Stimulated activated naive CD4-positive, alpha-beta T cell treated with Interleukin-2 at 50 U/mL for 16 hours (primary cell): ENCODE data around the gene CPED1.
A peak's percentile ranks its signal among the peaks of the same experiment; 100 is the strongest.
"Not testable (repeated sequence)": the region's sequence is repeated elsewhere in the genome, so short reads cannot be mapped to it uniquely, and the experiment has no call there.

ENCODE experiments used
- DNase-seq: peaks from one replicate; lab custom pipeline; 2025; lab: John Stamatoyannopoulos, UW

CPED1 gene

GRCh38 chr7:120981888-120982615 is 6.5 kb upstream of the CPED1 start:
- DNase-seq: no peak

DNA sequence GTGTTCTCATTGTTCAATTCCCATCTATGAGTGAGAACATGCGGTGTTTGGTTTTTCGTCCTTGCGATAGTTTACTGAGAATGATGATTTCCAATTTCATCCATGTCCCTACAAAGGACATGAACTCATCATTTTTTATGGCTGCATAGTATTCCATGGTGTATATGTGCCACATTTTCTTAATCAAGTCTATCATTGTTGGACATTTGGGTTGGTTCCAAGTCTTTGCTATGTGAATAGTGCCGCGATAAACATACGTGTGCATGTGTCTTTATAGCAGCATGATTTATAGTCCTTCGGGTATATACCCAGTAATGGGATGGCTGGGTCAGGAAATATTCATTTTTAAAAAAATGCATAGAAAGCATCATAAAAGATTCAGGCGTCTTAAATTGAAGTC is 4.9 kb upstream of the CPED1 start:
- DNase-seq: not testable (repeated sequence)

DNA sequence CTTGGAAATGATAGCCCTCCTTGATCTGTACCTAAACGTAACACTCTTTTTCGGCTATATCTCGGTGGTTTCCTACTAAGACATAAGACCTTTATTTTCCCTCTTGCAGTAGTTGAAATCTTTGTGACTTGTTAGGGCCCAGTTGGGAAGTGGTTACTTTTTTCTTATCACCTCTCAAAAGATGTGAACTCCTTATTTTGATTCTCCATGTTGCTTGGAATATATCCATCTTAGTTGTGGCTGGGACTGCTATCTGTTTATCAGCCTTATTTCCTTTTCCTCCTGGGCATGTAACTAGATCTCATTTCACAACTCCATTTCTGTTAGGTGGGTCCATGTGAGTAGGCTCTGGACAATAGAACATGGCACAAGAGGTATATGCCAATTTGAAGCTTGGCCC is 4.1 kb upstream of the CPED1 start:
- no peak for DNase-seq

- no peak for DNase-seq
Observed at GRCh38 chr7:120985130-120985758, 3.3 kb upstream of the CPED1 start.

DNA sequence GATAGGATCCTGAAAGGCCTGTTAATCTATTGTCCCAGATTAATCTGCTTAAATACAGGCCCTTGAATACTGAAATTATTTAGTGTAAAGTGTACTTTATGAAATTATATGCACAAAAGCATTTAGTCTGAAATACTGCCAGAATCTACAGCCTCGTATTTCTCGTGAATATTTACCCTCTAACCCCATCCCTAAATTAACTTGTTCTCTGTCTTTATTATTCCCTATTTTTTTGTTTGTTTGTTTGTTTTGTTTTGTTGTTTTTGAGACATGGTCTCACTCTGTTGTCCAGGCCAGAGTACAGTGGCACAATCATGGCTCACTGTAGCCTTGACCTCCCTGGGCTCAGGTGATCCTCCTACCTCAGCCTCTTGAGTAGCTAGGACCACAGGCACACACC is 2.7 kb upstream of the CPED1 start:
- DNase-seq: no peak

DNA sequence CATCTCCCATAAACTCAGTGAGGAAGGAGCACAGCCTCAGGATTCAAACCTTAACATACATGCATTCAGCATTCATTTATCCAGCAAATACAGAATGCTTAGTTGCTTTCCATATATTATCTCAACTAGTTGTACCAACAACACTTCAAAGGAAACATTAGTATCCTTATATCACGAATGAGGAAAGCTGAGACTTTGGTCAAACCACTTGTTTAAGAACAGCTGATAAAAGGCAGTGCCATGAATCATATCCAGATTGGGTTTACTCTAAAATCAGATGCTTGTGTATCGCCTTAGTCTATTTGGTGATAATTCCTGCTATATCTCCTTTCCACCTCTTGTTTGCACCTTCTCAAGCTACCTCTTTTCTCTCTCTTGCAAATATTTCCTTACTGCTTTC is 1.9 kb upstream of the CPED1 start:
- no peak for DNase-seq

DNA sequence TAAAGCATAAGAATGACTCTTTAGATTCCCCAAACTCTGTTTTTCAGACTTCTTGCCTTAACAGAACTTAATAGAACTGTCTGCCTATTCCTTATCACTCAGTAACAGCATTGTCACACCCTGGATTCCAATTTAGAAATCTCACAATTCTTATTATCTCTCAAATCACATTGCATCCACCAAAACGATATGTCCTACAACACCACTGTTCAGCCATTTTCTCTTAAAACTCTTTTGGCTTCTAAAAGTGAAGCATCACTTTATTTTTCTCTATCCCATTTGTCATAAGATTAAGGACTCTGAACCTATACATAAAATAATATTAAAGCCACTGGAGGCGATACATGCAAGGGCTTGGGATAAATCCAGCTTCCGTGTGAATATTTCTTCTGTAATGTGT is 1.2 kb upstream of the CPED1 start:
- DNase-seq: no peak

DNA sequence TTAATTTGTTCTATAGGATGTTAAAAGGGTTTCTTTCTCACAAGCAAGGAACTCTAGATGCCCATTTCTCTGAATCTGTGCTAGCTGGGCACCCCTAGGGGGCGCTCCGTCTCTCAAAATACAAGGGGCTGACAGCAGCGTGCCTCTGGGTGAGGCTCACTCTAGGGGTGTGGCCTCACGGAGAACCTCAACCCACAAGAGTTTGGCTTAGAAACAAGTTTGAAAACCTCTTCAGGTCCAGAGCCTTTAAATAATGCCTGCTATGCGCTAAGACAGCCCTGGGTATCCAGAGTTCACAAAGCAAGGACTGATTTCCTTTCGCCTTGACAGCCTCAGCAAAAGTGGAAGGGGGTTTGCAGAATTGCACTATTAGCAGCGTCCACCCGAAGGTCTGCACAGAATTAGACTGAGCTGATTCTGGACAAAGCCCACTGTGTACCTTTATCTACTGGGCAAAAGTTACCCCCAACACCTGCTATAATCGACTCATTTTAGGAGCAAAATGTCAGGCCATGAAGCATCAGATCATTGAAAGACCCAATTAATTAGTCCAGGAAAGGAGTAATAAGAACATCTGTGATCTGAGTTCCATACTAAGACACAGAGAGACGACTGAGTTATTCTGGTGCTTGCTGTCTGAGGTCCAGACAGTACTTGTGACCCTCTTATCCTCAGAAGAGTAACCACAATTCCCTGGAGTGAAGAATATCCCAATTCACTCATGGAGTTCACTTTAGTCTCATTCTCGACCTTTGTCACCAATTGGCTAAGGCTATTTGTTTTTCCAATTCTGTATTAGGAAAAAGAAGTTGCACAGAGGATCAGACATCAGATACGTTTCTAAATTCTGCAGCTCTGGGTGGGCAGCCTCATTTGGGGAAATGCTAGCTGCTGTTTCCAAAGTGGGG is 574 bp upstream of the CPED1 start:
- peak; percentile 80 for DNase-seq

- no peak for DNase-seq
Observed at GRCh38 chr7:120989257-120990220, 1.0 kb downstream of the CPED1 start.

DNA sequence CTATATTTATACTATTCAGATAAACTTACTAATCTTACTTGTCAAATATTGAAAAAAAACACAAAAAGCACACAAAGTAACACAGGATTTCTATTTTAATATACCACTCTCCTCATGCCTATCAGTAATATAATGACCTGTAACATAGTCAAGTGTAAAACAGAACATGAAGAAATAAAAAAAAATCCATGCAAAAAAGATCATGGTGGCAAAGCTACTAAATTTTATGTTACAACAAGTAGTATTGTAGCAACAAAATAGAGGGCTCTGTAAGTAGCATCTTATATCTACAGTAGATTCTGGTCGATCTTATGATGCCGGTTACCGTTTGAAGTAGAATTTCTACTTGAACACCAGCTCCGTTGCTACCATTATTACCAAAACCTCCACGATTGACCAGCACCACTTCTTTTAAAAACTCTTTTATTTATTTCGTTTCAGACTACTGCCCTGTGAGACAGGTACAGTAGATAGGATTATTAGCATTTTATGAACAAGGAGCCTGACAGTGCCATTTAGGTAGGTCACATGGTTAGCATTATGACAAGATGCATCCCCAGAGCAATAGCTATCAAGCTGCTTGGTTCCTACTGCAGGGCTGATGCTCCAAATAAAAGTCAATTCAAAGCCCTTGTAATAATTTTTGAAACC is 2.1 kb downstream of the CPED1 start:
- no peak for DNase-seq

GRCh38 chr7:120991161-120991560 is 2.6 kb downstream of the CPED1 start:
- DNase-seq: no peak

GRCh38 chr7:120991581-120991980 is 3.1 kb downstream of the CPED1 start:
- no peak for DNase-seq

- no peak for DNase-seq
Observed at GRCh38 chr7:120992272-120992964, 3.9 kb downstream of the CPED1 start.

DNA sequence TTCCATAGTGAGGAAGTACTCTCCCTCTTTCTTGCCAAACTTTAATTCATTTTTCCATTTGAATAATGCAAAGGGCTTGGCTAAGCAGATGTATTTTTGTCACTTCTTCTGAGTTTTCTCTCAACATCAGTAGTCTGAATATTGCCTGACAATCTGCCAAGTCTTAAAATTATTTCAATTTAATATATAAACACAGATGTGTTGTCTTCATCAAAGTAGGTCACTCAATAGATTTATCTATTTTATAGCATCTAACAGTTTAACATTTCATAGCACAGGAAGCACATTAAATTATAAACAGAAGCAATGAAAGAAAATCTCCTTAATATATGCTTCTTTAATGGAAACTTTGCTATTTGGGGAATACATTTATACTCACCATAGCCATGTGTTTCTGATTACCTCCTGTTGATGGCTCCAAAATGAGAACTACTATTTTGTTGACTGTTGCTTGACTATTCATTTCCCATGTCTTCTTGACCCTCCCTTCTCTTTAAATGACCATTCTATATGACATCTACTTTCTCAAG is 4.5 kb downstream of the CPED1 start:
- no peak for DNase-seq

DNA sequence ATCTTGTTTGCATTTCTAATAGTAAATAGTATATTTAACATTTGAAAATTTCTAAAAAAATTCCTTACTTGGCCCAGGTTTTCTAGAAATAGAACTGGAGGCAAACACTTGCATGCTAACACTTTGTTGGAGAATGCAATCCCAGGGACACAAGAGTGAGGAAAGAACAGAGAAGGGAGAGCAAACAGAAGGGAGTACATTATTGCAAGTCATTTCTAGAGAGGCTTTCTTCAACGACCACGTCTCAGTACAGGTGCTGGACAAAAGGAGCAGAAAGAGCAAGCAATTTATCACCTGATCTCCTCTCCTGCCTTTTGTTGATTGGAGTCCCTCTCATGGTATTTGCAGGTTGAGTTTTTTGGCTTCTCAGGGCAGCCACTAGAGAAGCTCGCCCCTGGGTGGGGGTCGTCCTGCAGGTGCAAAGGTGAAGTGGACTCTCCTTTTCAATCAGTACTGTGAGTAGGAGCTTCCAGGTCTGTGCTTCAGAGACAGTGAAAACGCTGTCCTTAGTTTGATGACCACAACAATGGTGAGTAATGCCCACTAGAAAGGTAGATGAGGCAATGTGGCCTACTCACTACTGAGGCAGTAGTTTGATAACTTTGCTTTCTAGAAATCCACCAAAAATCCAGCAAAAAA is 5.2 kb downstream of the CPED1 start:
- DNase-seq: no peak

DNA sequence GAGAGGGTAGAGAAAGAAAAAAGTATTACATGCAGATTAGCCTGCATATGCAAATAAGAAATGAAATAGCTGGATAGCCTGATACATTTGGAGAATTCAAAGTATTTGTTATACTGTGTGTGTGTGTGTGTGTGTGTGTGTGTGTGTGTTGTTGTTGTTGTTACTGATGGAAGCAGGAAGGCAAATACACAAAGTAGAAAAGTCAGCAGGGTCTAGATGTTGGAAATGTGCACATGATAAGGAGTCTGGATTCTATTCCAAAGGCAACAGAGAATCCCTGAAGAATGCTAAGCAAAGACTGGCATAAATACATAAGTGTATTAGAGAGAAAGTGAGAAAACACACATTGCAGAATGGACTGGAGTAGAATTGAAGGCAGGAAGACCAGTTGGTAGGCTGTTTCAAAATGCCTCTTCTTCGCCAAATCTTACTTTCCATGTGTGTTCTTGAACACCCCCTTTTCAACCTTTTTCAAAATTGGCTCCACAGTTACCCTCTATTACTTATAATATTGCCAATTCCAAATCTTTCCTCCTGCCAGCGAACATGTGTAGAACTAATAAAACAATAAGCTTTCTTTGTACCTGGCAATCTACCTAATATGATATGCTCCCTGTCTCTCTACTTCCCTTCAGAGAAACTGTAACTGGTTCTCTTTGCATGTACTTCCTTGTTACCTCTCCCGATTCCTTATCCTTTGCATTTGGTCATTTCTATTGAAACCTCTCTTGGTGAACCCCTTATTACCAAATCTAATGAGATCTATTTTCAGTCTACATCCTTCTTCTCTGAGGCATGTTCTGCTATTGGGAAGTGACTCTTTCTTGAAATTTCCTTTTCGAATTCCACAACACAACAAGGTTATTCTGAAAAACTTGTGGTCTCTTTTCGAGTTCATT is 6.2 kb downstream of the CPED1 start:
- no peak for DNase-seq

GRCh38 chr7:120995654-120996053 is 7.1 kb downstream of the CPED1 start:
- no peak for DNase-seq

DNA sequence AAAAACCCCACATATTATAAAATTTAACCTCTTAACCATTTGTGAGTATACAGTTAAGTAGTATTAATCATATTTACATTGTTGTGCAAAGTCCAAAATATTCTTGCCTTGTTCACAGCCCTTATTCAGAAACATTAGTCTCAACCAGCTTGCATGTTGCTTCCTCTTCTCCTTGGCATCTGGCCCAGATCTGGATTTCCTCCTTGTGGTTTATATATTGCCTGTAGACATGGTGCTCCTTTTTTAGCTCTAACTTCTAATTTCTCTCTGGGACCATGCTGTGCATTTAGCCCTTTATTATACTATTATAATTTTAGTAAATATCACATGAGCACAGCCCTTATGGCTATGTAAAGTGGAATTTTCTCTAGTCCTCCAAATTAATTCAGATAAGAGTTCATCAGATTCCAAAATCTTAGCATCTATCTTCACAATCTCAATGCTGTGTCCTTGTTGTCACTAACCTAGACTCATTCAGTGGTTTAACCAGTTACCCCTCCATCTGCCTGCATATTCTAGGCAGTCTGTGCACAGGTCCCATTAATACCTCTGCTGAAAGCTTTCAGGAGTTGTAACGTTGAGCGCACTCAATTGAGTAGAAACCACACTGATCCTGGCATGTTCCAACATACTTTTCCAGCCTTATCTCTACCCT is 7.9 kb downstream of the CPED1 start:
- DNase-seq: no peak
